GM18505 (cell line): ENCODE measurements around the gene LRIG1.

Source experiments
- ATAC-seq: cut with Tn5 transposase; IDR thresholded peaks from one replicate; pipeline ENCODE4 v1.9.1; 2021; ENCODE audit not compliant: unreplicated experiment
- POLR2A ChIP-seq: IDR thresholded peaks from 4 replicates; pipeline ENCODE4 v1.6.1; 2011; ENCODE audit warnings: borderline replicate concordance; ENCODE audit not compliant: insufficient read depth, insufficient read length; ENCODE audit errors: extremely low read depth

The LRIG1 gene

GRCh38 chr3:66444146-66444644, 56.6 kb downstream of the LRIG1 start:
- no peak for TF ChIP-seq POLR2A
- no peak for ATAC-seq

DNA sequence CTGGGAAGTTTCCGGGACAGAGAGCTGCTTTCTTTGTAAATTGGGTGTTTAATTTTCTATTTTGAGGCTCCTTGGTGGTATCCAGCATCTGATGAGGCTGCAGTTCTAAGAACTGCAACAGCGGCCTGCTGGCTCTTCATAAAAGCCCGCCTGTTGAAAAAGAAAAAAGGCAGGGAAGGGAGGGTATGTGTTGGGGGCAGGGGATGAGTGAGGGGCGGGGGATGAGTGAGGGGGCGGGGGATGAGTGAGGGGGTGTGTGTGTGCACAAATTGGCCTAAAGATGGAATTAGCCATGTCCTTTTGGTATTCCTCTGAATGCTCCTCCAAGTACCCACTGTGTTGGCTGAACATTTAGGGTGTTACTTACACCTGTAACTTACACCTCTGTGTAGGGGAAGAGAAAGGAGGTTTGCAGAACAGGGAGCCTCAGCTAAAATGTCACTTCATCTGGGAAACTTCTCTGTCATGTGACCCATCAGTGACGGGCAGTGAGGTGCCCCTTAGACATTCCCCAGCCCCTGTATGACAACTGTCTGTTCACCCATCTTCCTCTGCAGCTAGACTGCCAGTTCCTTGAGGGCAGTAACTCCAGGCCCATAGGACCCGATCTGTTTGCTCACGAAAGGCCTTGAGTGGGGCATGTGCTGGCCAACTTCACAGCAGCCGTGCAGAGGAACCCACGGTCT, 57.6 kb downstream of the LRIG1 start:
- no peak for ATAC-seq

GRCh38 chr3:66442254-66443117, 58.3 kb downstream of the LRIG1 start:
- no peak for TF ChIP-seq POLR2A
- ATAC-seq, result no peak

More for the DNA sequence above, 57.6 kb downstream of the LRIG1 start:
- no peak for TF ChIP-seq POLR2A

DNA sequence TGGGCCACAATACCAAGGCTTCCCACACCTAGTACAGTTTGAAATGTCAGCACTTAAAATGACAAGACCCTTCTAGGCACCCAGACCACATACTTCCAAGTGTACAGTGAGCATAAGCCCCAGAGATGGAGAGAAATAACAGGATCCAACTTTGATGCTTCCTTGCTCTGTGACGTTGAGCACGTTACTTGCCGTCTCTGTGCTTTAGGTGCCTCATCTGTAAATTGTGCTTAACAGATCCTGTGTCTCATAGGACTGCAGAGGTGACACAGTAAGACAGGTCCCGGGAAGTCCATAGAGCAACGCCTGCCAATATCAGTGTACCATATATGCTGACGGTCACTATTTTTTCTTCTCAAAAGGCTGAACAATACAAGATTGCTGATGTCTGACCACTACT, 59.1 kb downstream of the LRIG1 start:
- ATAC-seq, result no peak
- no peak for TF ChIP-seq POLR2A

DNA sequence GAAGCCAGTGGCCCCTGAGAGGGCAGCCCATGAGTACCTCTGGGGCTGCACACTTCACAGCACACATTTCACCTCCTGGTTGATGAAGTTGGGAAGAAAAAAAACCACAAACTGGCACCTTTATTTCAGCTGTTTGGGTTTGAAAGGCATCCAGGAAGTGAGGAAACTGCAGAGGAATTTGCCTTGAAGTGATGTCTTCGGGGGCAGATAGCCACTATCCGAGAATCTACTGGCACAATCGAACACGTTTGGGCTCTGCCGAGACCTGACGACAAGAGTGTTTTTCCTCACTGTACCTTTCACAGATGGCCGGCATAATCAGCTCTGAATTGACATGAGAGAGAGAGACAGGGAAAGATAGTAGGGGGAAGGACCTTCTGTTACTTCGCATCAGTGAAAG, 59.7 kb downstream of the LRIG1 start:
- ATAC-seq, result no peak

GRCh38 chr3:66439666-66440344, 61.0 kb downstream of the LRIG1 start:
- TF ChIP-seq POLR2A, result no peak
- peak; percentile 64 for ATAC-seq

More for the DNA sequence above, 59.7 kb downstream of the LRIG1 start:
- no peak for TF ChIP-seq POLR2A

DNA sequence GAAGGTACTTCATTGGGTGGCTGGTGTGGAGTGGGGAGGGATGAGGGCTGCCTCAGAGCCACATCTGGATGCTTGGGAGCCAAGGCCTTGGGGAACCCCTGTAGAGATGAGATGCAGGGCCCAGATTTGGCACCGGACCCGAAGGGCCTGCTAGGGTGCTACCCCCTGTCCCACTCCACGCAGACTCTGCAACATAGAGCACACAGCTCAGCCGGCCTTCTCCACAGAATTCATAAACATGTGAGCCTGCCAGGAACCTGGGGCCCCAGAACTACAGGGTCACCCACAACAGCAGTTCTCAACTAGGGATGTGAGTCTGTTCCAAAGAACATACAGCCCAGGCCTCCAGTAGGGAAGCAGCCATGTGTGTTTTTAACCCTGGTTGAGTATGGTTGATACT, 62.8 kb downstream of the LRIG1 start:
- no peak for TF ChIP-seq POLR2A
- no peak for ATAC-seq

DNA sequence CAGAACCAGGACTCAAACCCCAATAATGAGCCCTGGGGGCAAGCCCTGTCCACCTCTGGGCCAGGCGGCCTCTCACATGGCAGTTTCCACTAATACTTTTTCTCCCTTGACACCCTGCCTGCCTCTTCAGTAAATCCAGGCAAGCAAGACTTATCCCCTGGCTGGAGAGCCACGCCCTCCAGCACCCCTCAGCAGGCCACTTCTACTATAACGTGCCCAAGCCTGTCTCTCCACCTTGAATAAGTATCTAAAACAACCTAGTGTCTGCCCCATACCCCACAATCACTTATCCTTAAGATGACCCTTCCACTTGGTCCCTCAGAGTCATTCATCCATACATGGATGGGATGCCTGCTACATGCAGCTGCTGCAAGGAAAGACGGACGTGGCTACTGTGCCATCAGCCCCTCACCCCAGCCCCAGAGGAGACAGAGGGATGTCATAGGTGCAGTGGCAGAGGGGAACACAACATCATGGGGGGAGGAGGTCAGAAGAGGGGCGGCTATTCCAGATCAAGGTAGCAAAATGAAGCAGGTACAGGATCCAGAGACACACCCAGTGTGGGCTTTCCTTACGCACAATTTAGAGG, 63.4 kb downstream of the LRIG1 start:
- no peak for ATAC-seq

DNA sequence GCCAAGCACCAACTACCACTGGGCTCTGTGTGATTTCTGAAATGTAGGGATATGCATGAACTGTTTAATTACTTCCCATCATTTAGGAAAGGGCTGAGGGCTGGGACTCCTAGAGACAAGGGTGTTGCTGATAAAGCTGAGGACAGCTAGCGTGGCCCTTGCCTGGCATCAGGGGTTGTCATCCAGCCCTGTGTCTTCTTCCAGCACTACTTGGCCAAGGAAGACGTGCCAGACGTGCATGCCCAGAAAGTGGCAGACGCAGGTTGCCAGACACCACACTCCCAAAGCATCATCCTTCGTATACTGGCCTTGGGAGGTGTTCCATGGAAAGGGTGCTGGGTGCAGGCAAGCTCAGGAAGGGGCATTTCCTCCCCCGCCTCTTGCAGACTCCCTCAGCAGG, 64.8 kb downstream of the LRIG1 start:
- TF ChIP-seq POLR2A, result no peak
- no peak for ATAC-seq

More for the DNA sequence above, 63.4 kb downstream of the LRIG1 start:
- no peak for TF ChIP-seq POLR2A

GRCh38 chr3:66434726-66435125, 66.1 kb downstream of the LRIG1 start:
- no peak for TF ChIP-seq POLR2A
- ATAC-seq, result no peak

- no peak for TF ChIP-seq POLR2A
- no peak for ATAC-seq
Measured at GRCh38 chr3:66433522-66433782, 67.4 kb downstream of the LRIG1 start.

DNA sequence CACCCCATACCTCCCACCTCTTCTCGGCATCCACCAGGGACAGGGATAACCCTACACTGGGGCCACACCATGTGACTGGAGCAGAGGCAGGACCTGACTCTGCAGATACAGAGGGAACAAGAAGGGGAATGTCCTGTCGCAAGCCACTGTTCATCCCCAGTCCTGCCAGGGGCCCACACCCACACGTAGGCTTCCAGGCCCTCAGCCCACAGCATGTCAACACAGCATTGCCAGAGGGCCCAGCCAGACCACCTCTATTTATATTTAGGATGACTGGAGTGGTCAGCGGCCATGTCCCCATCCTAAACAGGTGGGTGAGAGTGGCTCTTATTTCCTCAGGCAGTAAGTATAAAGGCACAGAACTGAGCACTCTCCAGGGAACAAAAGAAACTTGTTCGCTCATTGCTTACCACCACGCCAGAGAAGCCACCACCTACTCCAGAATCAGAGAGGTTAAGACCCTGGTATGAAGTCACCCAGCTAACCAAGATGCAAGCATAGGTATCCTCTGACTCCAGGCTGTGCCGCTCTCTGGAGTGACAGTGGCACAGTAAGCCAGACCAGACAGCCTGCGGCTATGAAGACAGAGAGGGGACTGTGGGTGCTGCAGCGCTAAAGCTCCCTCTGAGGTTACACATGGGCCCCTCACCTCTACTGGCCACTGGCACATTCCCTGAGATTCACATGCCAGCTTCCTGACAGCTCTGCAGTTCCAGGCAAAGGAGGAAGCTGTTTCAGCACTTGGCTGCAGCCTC, 67.9 kb downstream of the LRIG1 start:
- TF ChIP-seq POLR2A, result no peak

DNA sequence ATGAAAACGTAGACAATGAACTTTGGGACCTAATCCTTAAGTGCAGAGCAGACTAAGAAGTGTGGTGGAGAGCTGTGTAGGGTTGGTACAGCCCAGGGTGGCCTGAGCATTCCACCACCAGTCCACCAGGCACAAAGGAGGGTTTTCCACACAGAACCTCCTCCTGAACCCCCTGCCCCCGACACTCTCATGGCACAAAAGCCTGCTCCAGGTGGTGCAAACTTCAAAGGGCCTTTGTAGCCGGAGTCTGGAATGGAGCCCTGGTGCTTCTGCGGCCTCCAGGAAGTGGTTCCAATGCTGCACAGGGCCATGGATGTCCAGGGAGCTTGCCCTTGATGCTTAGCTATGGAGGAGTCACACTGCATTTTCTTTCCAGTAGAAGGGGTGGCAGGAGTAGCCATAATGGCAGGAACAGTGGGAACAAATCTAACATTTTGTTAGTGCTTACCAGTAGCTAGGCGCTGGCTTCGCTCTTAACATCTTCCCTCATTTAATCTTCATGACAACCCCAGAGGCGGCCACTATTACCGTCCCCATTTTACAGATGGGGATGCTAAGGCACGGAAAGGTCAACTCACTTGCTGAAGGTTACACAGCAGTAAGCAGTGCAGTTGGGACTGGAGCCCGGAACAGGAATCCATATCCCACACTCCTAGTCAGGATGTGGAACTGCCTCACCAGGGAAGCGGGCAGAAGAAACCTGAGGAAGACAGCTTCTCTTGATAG, 68.6 kb downstream of the LRIG1 start:
- no peak for TF ChIP-seq POLR2A
- no peak for ATAC-seq

More for the DNA sequence above, 67.9 kb downstream of the LRIG1 start:
- ATAC-seq, result no peak

DNA sequence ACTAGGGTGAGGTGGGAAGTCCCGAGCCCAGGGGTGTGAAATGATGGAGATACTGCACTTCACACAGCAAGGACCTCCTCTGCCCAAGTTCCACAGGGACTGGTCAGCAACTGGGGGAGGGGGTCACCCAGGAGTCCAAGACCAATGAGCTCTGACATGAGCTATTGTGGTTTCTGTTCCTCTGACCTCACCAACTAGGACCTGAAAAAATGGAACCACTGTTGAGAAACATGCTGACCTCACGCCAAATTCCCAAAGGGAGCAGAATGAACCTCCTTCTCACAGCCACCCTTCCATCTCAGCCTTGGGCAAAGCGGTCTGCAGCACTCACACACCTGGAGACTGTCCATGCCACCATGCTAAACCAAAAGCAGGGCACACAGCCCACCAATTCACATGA, 69.3 kb downstream of the LRIG1 start:
- no peak for TF ChIP-seq POLR2A
- ATAC-seq, result no peak
